HG02852 (cell line): ENCODE measurements around the gene CEP70.
"Not testable (repeated sequence)": the region's sequence is repeated elsewhere in the genome, so short reads cannot be mapped to it uniquely, and the experiment has no call there.

Experiments used
- ATAC-seq: cut with Tn5 transposase; IDR thresholded peaks from one replicate; pipeline ENCODE4 v1.9.1; 2021; ENCODE audit warnings: mild to moderate bottlenecking, moderate library complexity; ENCODE audit not compliant: unreplicated experiment

Gene CEP70

DNA sequence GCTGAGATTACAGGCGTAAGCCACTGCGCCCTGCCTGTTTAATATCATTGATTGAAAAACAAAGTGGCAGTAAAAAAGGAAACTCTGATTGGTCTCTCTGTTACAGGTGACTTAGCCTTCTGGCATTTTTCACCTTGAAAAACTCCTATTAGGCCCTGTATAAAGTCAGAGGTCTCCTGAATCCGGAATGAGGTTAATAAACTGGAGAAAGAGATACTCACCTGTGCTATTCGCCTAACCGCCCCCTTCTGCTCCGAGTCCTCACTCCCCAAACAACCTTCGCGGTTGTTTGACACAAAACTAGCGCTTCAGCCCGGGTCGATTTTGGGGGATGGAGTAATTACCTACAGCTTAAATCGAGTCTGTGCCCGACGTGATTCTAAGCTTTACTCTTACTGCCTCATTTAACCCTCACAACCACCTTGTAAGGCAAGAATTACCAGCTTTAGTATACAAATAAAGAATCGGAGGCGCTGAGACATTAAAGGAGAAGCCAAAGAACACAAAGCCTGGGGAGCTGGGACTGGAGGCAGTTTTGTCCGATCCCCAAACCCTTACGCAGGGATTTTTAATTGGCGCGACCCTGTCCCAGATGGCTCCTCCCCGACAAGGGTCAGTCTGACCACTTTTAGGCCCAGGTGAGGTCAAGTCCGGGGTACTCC lies 441 bp downstream of the CEP70 start:
- no peak for ATAC-seq

DNA sequence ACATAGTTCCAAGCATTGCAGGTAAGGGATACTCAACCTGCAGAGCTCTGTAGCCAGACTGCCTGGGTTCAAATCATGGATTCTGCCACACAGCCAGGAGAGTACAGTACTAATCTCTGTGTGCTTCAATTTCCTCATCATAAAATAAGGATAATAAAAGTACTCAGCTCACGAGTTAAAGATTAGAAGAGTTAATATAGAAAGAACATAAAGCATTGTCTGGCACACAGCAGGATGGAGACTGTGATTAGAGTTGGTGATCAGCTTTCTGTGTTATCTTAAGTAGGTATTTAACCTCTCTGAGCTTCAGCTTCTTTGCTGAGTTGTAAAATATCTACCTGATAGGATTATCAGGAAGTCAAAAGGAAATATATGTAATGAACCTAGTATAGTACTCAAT lies 2.7 kb downstream of the CEP70 start:
- no peak for ATAC-seq

DNA sequence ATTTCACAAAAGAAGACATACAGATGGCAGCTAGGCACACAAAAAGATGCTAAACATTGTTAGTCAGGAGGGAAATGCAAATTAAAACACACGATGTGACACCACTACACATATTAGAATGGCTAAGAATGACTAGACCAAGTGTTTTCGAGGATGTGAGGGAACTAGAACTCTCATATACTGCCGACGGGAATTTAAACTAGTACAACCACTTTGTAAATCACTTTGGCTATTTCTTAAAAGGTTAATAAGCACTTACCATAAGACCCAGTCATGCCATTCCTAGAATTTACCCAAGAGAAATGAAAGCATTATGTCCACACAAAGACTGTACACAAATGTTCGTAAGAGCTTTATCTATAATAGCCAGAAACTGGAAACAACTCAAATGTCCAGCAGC lies 5.6 kb downstream of the CEP70 start:
- no peak for ATAC-seq

DNA sequence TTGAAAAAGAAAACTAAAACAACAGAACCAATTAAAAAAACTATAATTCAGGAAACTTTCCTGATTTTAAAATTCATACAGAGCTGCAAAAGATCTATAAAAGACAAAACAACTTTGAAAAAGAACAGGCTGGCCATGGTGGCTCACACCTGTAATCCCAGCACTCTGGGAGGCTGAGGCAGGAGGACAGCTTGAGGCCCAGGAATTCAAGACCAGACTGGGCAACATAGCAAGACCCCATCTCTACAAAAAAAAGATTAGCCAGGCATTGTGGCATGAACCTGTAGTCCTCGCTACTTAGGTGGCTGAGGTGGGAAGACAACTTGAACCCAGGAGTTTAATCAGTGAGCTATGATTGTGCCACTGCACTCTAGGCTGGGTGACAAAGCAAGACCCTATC lies 6.7 kb downstream of the CEP70 start:
- no peak for ATAC-seq

DNA sequence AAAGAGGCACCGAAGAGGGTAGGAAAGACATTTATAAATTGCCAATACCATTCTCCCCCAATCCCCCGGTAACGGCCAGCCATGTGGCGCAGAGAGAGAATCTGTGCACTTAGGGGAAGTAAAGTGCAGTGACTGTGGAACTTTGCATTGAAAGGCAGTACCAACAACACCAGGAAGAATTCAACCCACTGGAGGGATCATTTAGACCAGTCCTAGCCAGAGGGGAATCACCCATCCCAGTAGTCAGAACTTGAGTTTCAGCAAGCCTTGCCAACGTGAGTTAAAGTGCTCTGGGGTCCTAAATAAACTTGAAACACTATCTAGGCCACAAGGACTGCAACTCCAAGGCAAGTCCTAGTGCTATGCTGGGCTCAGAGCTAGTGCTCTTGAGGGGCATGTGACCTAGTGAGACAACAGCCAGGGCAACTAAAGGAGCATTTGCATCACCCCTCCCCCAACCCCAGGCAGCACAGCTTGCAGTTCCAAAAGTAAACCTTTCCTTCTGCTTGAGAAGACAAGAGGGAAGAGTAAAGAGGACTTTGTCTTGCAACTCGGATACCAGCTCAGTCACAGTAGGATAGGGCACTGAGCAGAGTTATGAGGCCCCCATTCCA lies 15.0 kb downstream of the CEP70 start:
- ATAC-seq, result no peak

DNA sequence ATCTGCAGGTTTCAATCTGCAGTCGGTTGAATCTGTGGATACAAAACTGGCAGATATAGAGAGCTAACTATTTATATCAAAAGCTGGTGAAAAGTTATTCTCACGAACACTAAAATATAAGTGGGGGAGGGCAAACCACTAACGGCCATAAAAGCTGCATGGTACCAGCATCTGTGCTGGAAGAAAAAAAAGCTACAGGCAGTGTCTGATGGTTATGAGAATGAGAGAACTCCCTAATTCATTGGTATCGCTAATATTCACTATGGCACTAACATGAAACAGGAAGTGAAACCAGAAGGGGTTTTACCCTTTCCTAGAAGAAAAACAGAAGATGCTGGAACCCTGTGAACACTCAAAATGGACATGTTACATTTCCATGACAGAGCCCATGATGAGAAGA lies 15.9 kb downstream of the CEP70 start:
- ATAC-seq, result peak; percentile 86

DNA sequence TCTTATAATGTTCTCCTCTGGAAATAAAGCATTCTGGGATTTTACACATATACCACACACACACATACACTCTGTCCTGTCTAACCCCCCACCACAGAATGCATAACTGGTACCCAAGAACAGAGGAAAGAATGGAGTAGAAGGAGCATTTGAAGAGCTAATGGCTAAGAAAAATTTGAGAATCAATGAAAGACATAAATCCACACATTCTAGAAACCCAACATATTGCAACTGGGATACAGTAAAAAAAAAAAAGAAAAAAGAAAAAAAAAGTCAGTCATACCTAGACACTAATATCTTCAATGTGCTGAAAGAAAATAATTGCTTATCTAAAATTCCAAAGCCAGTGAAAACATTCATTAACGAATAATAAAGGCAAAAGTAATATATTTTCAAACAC lies 20.9 kb downstream of the CEP70 start:
- no peak for ATAC-seq

DNA sequence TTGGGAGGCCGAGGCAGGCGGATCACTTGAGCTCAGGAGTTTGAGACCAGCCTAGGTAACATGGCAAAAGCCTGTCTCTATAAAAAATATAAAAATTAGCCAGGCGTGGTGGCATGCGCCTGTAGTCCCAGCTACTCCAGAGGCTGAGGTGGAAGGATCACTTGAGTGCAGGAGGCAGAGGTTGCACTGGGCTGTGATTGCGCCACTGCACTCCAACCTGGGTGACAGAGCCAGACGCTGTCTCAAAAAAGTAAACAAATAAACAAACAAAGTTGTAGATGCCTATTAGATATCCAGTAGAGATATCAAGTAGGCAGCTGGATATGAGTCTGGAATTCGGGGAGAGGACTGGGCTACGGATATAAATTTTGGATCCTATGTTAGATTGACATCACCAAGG lies 24.4 kb downstream of the CEP70 start:
- ATAC-seq, result not testable (repeated sequence)

DNA sequence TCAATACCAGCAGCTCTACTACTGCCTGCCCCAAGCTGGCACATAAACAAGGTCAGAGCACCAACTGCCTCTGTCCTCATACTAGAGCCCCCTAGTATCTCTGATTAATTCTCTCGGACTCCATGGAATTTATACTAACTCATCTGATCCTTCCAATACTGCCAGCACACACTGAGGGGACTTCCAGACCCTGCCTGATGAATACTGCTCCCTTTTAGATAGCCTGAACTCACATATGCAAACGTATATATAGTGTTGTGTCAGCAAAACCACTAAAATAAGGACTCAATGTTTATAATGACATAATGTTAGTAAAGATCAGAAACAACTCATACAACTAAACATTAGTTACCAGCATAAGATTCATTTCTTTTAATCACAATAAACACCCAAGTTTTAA lies 25.0 kb downstream of the CEP70 start:
- no peak for ATAC-seq

DNA sequence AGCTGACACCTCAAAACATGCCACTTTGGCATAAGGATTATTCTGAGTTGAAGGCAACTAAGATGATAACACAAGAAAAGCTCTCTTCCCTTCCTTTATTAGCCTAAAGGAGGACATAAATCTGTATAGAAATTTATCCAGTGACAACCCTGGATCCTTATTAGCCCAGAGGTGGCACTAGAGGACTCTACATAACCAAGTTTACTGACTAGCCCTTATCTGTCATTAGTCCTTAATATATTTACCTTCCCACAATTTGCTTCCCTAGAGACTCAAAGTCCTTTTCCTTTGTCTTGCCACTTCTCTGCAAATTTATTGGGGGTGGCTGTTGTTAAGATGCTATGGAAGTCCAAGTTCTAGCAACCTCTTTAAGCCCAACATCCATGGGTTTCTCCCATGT lies 26.7 kb downstream of the CEP70 start:
- ATAC-seq, result no peak

DNA sequence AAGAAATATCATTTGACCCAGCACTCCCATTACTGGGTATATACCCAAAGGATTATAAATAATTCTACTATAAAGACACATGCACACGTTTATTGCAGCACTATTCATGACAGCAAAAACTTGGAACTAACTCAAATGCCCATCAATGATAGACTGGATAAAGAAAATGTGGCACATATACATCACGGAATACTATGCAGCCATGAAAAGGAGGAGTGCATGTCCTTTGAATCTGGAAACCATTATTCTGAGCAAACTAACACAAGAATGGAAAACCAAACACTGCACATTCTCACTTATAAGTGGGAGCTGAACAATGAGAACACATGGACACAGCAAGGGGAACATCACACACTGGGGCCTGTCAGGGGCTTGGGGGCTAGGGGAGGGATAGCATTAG lies 27.8 kb downstream of the CEP70 start:
- ATAC-seq, result not testable (repeated sequence)

DNA sequence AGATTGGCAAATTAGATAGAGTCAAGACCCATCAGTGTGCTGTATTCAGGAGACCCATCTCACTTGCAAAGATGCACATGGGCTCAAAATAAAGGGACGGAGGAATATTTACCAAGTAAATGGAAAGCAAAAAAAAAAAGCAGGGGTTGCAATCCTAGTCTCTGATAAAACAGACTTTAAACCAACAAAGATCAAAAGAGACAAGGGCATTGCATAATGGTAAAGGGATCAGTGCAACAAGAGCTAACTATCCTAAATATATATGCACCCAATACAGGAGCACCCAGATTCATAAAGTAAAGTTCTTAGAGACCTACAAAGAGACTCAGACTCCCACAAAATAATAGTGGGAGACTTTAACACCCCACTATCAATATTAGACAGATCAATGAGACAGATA lies 31.2 kb downstream of the CEP70 start:
- not testable (repeated sequence) for ATAC-seq

DNA sequence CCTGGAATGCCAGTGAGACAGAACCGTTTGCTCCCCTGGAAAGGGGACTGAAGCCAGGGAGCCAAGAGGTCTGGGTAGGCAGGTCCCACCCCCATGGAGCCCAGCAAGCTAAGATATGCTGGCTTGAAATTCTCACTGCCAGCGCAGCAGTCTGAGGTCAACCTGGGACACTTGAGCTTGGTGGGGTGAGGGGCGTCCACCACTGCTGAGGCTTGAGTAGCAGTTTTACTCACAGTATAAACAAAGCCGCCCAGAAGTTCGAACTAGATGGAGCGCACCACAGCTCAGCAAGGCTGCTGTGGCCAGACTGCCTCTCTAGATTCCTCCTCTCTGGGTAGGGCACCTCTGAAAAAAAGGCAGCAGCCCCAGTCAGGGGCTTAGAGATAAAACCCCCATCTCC lies 33.6 kb downstream of the CEP70 start:
- ATAC-seq, result no peak

DNA sequence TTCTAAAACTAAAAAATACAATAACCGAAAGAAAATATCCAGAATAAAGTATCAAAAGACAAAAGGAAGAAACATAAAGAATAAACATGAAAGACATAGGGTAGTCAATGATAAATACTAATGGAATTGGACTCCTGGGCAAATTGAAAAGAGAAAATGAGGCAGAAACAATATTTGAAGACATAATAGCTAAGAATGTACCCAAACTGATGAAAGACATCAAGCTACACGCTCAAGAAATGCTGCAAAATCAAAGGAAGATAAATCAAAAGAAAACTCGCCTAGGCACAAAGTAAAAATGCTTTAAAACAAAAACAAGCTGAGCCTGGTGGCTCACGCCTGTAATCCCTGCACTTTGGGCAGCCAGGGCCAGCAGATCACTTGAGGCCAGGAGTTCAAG lies 34.9 kb downstream of the CEP70 start:
- ATAC-seq, result no peak

DNA sequence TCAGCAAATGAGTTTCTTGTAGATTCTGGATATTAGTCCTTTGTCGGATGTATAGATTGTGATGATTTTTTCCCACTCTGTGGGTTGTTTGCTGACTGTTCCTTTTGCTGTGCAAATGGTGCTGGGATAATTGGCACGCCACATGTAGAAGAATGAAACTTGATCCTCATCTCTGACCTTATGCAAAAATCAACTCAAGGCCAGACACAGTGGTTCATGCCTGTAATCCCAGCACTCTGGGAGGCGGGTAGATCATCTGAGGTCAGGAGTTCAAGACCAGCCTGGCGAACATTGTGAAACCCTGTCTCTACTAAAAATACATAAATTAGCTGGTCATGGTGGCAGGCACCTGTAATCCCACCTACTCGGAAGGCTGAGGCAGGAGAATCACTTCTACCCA lies 39.3 kb downstream of the CEP70 start:
- ATAC-seq, result not testable (repeated sequence)

DNA sequence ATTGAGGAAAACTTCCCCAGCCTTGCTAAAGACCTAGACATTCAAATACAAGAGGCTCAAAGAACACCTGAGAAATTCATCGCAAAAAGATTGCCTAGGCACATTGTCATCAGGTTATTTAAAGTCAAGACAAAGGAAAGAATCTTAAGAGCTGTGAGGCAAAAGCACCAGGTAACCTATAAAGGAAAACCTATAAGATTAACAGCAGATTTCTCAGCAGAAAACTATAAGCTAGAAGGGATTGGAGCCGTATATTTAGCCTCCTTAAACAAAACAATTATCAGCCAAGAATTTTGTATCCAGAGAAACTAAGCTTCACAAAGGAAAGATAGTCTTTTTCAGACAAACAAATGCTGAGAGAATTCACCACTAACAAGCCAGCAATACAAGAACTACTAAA lies 43.1 kb downstream of the CEP70 start:
- not testable (repeated sequence) for ATAC-seq

DNA sequence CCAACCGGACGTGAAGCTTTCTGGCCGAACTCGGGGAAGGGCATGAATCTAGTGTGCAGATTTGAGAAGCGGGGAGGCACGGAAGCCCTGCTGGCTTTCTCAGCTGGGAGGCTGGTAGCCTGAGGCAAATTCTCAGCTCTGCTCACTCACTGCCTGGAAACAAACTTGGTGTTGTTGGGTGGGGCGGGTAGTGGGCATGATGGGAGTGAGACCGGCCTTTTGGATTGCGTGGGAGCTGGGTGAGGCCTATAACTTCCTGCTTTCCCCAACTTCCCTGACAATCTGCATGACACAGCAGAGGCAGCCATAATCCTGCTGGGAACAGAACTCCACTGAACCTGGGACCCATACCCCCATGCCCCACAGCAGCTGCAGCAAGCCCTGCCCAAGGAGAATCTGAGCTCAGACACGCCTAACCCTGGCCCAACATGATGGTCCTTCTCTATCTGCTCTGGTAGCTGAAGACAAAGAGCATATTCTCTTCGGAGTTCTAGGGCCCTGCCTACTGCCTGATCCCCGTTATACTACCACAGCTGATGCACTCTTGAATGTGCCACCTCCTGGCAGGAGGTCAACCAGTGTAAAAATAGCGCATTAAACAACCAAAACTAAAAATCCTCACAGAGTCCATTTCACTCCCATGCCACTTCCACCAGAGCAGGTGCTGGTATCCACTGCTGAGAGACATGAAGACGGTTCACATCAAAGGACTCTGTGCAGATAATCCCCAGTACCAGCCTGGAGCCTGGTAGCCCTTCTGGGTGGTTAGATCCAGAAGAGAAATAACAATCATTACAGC lies 44.7 kb downstream of the CEP70 start:
- no peak for ATAC-seq

DNA sequence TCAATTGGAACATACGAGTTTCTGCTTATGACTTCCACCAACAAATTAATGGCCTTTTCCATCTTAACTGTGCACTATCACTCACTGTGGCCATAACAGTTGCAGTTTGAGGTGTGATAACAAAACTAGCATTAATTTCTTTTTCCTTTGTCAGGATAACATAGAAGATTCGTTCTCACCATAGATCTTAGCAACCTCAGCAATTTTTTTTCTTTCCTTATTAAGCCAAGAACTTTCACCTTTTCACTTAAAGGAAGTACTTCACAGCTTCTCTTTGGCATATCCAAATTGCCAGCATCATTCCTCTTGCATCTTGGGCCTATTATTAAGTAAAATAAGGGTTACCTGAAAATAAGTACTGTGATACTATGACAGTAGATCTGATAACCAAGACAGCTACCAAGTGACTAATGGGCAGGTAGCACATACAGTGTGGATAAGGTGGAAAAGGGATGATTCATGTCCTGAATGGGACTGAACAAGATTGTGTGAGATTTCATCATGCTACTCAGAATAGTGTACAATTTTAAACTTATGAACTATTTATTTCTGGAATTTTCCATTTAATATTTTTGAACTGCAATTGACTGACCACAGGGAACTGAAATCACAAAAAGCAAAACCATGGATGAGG lies 46.6 kb downstream of the CEP70 start:
- ATAC-seq, result no peak

DNA sequence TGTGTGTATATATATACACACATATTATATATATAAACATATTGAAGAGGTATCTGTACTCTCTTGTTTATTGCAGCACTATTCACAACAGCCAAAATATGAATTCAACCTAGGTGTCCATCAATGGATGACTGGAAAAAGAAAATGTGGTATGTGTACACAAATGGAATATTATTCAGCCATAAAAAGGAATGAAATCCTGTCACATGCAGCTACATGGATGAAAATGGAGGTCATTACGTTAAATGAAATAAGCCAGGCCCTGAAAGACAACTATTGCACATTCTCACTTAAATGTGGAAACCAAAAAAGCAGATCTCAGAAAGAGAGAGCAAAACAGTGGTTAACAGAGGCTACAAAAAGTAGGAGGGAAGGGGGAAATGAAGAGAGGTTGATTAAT lies 49.5 kb downstream of the CEP70 start:
- ATAC-seq, result no peak

DNA sequence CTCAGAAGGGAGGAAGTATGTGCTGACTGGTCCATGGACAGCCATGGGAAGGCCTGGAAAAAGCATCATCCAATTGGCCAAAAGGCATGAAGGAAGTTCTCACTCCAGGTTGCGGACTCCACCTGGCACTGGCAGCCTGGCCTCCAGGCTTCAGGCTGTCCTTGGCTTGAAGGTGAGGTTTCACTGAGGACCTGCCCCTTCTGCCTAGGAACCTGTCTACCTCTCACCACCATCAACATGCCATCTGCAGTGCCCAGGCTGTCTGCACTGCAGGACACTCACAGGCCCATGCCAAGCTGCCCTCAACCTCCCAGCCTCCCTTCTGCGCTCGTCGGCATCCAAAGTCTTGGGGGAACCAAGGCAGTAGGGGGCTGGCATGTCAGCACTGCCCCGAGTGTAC lies 51.1 kb downstream of the CEP70 start:
- no peak for ATAC-seq

DNA sequence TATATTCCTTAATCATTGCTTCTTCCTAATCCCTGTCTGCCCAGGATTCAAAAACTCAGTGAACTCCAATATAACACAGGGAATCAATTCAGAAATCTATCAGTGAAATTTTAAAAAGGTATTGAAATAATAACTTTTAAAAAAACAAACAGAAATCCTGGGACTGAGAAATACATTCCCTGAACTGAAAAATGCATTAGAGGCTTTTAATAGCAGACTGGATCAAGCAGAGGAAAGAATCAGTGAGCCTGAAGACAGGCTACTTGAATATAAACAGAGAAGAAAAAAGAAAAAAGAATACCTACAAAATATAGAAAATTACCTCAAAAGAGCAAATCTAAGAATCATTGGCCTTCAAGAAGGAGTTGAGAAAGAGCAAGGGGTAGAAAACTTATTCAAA lies 54.7 kb downstream of the CEP70 start:
- no peak for ATAC-seq

DNA sequence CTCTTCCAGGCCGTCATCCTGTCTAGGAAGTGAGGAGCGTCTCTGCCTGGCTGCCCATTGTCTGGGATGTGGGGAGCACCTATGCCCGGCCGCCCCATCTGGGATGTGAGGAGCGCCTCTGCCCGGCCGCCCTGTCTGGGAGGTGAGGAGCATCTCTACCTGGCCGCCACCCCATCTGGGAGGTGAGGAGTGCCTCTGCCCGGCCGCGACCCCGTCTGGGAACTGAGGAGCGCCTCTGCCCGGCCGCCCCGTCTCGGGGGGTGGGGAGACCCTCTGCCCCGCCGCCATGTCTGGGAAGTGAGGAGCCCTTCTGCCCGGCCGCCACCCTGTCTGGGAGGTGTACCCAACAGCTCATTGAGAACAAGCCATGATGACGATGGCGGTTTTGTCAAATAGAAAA lies 72.6 kb downstream of the CEP70 start:
- not testable (repeated sequence) for ATAC-seq
